ENCODE measurements around the gene KRT36.

DNA sequence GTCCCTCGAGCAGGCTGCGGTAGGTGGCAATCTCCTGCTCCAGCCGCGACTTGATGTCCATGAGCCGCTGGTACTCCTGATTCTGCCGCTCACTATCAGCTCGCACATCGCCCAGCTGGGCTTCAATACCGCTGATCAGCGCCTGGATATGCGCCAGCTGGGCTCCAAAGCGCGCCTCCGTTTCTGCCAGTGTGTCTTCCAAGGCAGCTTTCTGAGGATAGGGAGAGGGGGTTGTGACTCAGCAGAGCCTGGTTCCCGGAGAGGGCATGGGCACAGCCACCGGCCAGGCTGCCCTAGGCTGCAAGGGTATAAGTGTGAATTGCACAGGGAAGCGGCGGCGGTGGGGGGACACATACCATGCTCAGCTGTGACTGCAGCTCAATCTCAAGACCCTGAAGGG is 34.1 kb upstream of the KRT36 start:
- TF ChIP-seq MAX (IDR thresholded peaks at IDR 0.05; ENCODE audit: insufficient read depth, insufficient read length) (no peak), EZH2 (IDR thresholded peaks at IDR 0.05; ENCODE audit: borderline replicate concordance, low read depth, low read length, severe bottlenecking) (no peak), FOS (IDR thresholded peaks at IDR 0.05; ENCODE audit: borderline replicate concordance, insufficient read depth, low read length) (no peak), POLR2A (IDR thresholded peaks at IDR 0.05; ENCODE audit: low read depth, low read length) (no peak), POLR2AphosphoS5 (IDR thresholded peaks at IDR 0.05; ENCODE audit: insufficient read depth, low read depth, low read length) (no peak), MYC (IDR thresholded peaks at IDR 0.05; ENCODE audit: low read depth, low read length) (no peak)
- TF ChIP-seq, protein P1, sequence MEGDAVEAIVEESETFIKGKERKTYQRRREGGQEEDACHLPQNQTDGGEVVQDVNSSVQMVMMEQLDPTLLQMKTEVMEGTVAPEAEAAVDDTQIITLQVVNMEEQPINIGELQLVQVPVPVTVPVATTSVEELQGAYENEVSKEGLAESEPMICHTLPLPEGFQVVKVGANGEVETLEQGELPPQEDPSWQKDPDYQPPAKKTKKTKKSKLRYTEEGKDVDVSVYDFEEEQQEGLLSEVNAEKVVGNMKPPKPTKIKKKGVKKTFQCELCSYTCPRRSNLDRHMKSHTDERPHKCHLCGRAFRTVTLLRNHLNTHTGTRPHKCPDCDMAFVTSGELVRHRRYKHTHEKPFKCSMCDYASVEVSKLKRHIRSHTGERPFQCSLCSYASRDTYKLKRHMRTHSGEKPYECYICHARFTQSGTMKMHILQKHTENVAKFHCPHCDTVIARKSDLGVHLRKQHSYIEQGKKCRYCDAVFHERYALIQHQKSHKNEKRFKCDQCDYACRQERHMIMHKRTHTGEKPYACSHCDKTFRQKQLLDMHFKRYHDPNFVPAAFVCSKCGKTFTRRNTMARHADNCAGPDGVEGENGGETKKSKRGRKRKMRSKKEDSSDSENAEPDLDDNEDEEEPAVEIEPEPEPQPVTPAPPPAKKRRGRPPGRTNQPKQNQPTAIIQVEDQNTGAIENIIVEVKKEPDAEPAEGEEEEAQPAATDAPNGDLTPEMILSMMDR (IDR thresholded peaks at IDR 0.05; ENCODE audit: extremely low read depth in 1 of 2, insufficient read depth in 1 of 2, low read depth in 1 of 2, low read length in 2 of 2): no peak

Measured in endothelial cell of umbilical vein (primary cell).